CD14-positive monocyte (primary cell): Measurements from ENCODE around the gene ABCB6. TPM values are rescaled to one million over a fixed set of nuclear protein-coding genes. Genes with fewer than 3 reads are reported as not detected.

ENCODE experiments used
- DNase-seq, 3 donors: peaks; one replicate each; pipeline ENCODE4 v3.0.0-alpha.2; 2011 to 2022
- H2AFZ ChIP-seq: 2 replicates; pipeline ENCODE4 v1.6.0; 2012; ENCODE audit warnings: mild to moderate bottlenecking, low read depth, low read length, inconsistent platforms; ENCODE audit not compliant: insufficient read depth, poor library complexity, severe bottlenecking
- H3K27ac ChIP-seq, 2 donors: 1 replicate in 1 of 2; 2 replicates in 1 of 2; pipeline ENCODE4 v1.5.1; 2012 to 2013; ENCODE audit warnings: low read length in 2 of 2, control low read depth in 1 of 2, inconsistent platforms in 1 of 2, low read depth in 1 of 2, mild to moderate bottlenecking in 1 of 2
- H3K27me3 ChIP-seq, 2 donors: one replicate each; pipeline versions ENCODE4 v1.6.0 to v1.6.1; 2011 to 2013; ENCODE audit warnings: low read length in 2 of 2; ENCODE audit not compliant: control insufficient read depth in 2 of 2, insufficient read depth in 2 of 2
- H3K36me3 ChIP-seq, 2 donors: replicated peaks in 1 of 2; 1 replicate in 1 of 2; 2 replicates in 1 of 2; pipeline versions ENCODE4 v1.5.1 to v1.6.1; 2012 to 2013; ENCODE audit warnings: low read length in 2 of 2, control low read depth in 1 of 2, inconsistent platforms in 1 of 2, mild to moderate bottlenecking in 1 of 2; ENCODE audit not compliant: insufficient read depth in 2 of 2, control insufficient read depth in 1 of 2
- H3K4me1 ChIP-seq, 2 donors: 1 replicate in 1 of 2; 2 replicates in 1 of 2; pipeline versions ENCODE4 v1.5.1 to v1.6.1; 2012 to 2013; ENCODE audit warnings: low read length in 2 of 2, control low read depth in 1 of 2, inconsistent platforms in 1 of 2, mild to moderate bottlenecking in 1 of 2, moderate library complexity in 1 of 2; ENCODE audit not compliant: insufficient read depth in 2 of 2, control insufficient read depth in 1 of 2
- H3K4me2 ChIP-seq: replicated peaks from 2 replicates; pipeline ENCODE3; 2012; ENCODE audit warnings: low read length, moderate library complexity, mild to moderate bottlenecking; ENCODE audit not compliant: poor library complexity, severe bottlenecking; ENCODE audit errors: extremely low read depth
- H3K4me3 ChIP-seq, 3 experiments: fragments of 200-600 bp in 1 of 3; sonication (generic) in 1 of 3; replicated peaks in 1 of 3; 1 replicate in 2 of 3; 2 replicates in 1 of 3; pipeline ENCODE4 v1.5.1; 2011 to 2013; ENCODE audit warnings: low read length in 3 of 3, mild to moderate bottlenecking in 3 of 3, control low read depth in 2 of 3, low read depth in 2 of 3, inconsistent platforms in 1 of 3, moderate library complexity in 1 of 3
- H3K79me2 ChIP-seq: 2 replicates; pipeline ENCODE4 v1.6.0; 2012; ENCODE audit warnings: mild to moderate bottlenecking, control low read depth, inconsistent platforms, low read length, moderate library complexity; ENCODE audit not compliant: insufficient read depth
- H3K9ac ChIP-seq: 2 replicates; pipeline ENCODE4 v1.6.0; 2017; ENCODE audit warnings: low read length, mild to moderate bottlenecking; ENCODE audit not compliant: insufficient read depth, poor library complexity, severe bottlenecking
- H3K9me3 ChIP-seq, 2 donors: replicated peaks in 1 of 2; 1 replicate in 1 of 2; 2 replicates in 1 of 2; pipeline versions ENCODE4 v1.5.1 to v1.6.1; 2012 to 2013; ENCODE audit warnings: low read length in 2 of 2, control low read depth in 1 of 2; ENCODE audit not compliant: control insufficient read depth in 1 of 2, insufficient read depth in 1 of 2
- H4K20me1 ChIP-seq: 2 replicates; pipeline ENCODE4 v1.6.0; 2012; ENCODE audit warnings: mild to moderate bottlenecking, low read length, control low read depth, moderate library complexity; ENCODE audit not compliant: insufficient read depth
- H3K27ac Mint-ChIP-seq, 7 donors: one replicate each; pipeline ENCODE4 v1.8.0; 2020; ENCODE audit warnings: mild to moderate bottlenecking in 7 of 7, mixed read lengths in 7 of 7, moderate library complexity in 6 of 7, inconsistent platforms in 2 of 7
- H3K27me3 Mint-ChIP-seq, 3 donors: one replicate each; pipeline ENCODE4 v1.8.0; 2021 to 2022; ENCODE audit warnings: low read depth in 3 of 3, mild to moderate bottlenecking in 3 of 3, mixed read lengths in 3 of 3, moderate library complexity in 3 of 3, inconsistent platforms in 1 of 3
- H3K36me3 Mint-ChIP-seq, 2 donors: one replicate each; pipeline ENCODE4 v1.8.0; 2020; ENCODE audit warnings: mixed read lengths in 2 of 2, inconsistent platforms in 1 of 2, mild to moderate bottlenecking in 1 of 2
- H3K4me1 Mint-ChIP-seq: one replicate; pipeline ENCODE4 v1.8.0; 2020; ENCODE audit warnings: mild to moderate bottlenecking, mixed read lengths
- H3K4me3 Mint-ChIP-seq, 2 donors: one replicate each; pipeline ENCODE4 v1.8.0; 2020; ENCODE audit warnings: mild to moderate bottlenecking in 2 of 2, mixed read lengths in 2 of 2, moderate library complexity in 1 of 2
- H3K9me3 Mint-ChIP-seq, 7 donors: one replicate each; pipeline ENCODE4 v1.8.0; 2020 to 2022; ENCODE audit warnings: mixed read lengths in 7 of 7, mild to moderate bottlenecking in 6 of 7, moderate library complexity in 6 of 7, inconsistent platforms in 2 of 7
- CTCF ChIP-seq: fragments of 200-600 bp; IDR thresholded peaks from one replicate; pipeline ENCODE4 v1.8.0; 2022; ENCODE audit warnings: antibody characterized with exemption, mild to moderate bottlenecking
- WGBS: methylation state at CpG from one replicate; pipeline ENCODE4 v1.1.5; 2013; ENCODE audit warnings: missing lambda C conversion rate; ENCODE audit not compliant: insufficient coverage; 5-methylcytosine and 5-hydroxymethylcytosine counted together
- intact Hi-C, 2 donors: fragments of 100-400 bp; cut with micrococcal nuclease; formaldehyde crosslinking; loops; one replicate each; pipeline versions ENCODE4 v1.15.0 to v1.15.1; 2023
- polyA plus RNA-seq, 3 donors: library from polyadenylated mRNA; depleted of rRNA in 1 of 3; unstranded in 2 of 3; stranded (reverse) in 1 of 3; fragments of 300-500 nt in 2 of 3; fragments of >200 nt in 1 of 3; fragmentation: Illumina TruSeq in 2 of 3; gene quantifications; 1 replicate in 2 of 3; 2 replicates in 1 of 3; pipeline ENCODE4 v1.2.3, GENCODE V29; 2012 to 2021

The ABCB6 gene
- polyA plus RNA-seq, 3 donors = 0.28 to 4.8 (median 0.58) TPM

- H3K4me1 Mint-ChIP-seq = peaks cover 37% of the 10 kb centered on the region
- Histone ChIP-seq H3K9me3 (no peaks in the 10 kb centered on the region), H3K36me3 (peaks cover 34 to 45% of the 10 kb centered on the region in 2 donors), H3K27me3 (no peaks in the 10 kb centered on the region), H3K9ac (no peak overlapping the region), H3K79me2 (peaks cover 25% of the 10 kb centered on the region), H4K20me1 (peaks cover 48% of the 10 kb centered on the region), H3K4me3 (no peak overlapping the region), H2AFZ (no peak overlapping the region), H3K4me2 (no peak overlapping the region), H3K27ac (peak overlapping the region; percentile 18 to 66), H3K4me1 (peaks cover 12 to 21% of the 10 kb centered on the region in 2 donors)
- H3K27me3 Mint-ChIP-seq = peaks cover 0 to 4% (median 2%) of the 10 kb centered on the region in 3 donors
- peaks cover 44 to 59% of the 10 kb centered on the region in 2 donors for H3K36me3 Mint-ChIP-seq
- intact Hi-C loops = loop anchor here (2.0 to 10.0 kb wide), 2 partner anchors 40 to 434 kb away; no protein-coding TSS in a partner anchor
- no peaks in the 10 kb centered on the region for H3K9me3 Mint-ChIP-seq
- peak in 2 of 3 donors; percentile 33 to 54 for DNase-seq
- H3K27ac Mint-ChIP-seq = peak overlapping the region in 4 of 7 donors; percentile 48 to 84 (median 73)
- WGBS = 81% methylated on average over 5 of the region's 6 CpGs
- H3K4me3 Mint-ChIP-seq = no peak overlapping the region
- TF ChIP-seq CTCF = peak; percentile 87
Measured at GRCh38 chr2:219171231-219171651, 47.5 kb downstream of the ABCB6 start.

- peaks cover 0 to 7% (median 2%) of the 10 kb centered on the region in 3 donors for H3K27me3 Mint-ChIP-seq
Measured at GRCh38 chr2:219169930-219170654, 48.7 kb downstream of the ABCB6 start, which contains the start of gene SLC23A3. Gene SLC23A3 (minus strand): TSS chr2:219170029. CDS start chr2:219169984, 45 bp downstream.

More at GRCh38 chr2:219169930-219170654, 48.7 kb downstream of the ABCB6 start, which contains the start of gene SLC23A3:
- H3K4me1 ChIP-seq = peaks cover 3 to 10% of the 10 kb centered on the region in 2 donors
- no peak within 1 kb of the TSS for H3K27ac ChIP-seq
- no peak for DNase-seq
- H3K27me3 ChIP-seq = no peaks in the 10 kb centered on the region
- H3K4me3 ChIP-seq = no peak within 1 kb of the TSS
- no peak within 1 kb of the TSS for H3K9ac ChIP-seq
- Mint-ChIP-seq H3K4me3 (no peak within 1 kb of the TSS), H3K9me3 (no peaks in the 10 kb centered on the region), H3K4me1 (peaks cover 28% of the 10 kb centered on the region), H3K36me3 (peaks cover 47 to 58% of the 10 kb centered on the region in 2 donors), H3K27ac (peak within 1 kb of the TSS in 1 of 7 donors; percentile 24)
- peaks cover 34 to 41% of the 10 kb centered on the region in 2 donors for H3K36me3 ChIP-seq
- H3K9me3 ChIP-seq = no peaks in the 10 kb centered on the region
- H2AFZ ChIP-seq = no peak within 1 kb of the TSS
- WGBS = 100% methylated on average over 4 of the region's 10 CpGs
- H3K79me2 ChIP-seq = peaks cover 14% of the 10 kb centered on the region
- peaks cover 43% of the 10 kb centered on the region for H4K20me1 ChIP-seq
- H3K4me2 ChIP-seq = no peak within 1 kb of the TSS
- TF ChIP-seq CTCF = no peak
- intact Hi-C loops = loop anchor here (2.0 to 10.0 kb wide), 3 partner anchors 41 to 435 kb away; partner anchors contain the start of gene GMPPA (in 1 of the 2)
